Neural progenitor cell (in vitro differentiated cells): Measurements from ENCODE around the gene ABTB2. TPM values are rescaled to one million over a fixed set of nuclear protein-coding genes. Genes with fewer than 3 reads are reported as not detected.

ENCODE experiments used
- DNase-seq: peaks from one replicate; pipeline ENCODE4 v3.0.0-alpha.2; 2016; ENCODE audit warnings: low spot score
- H2AFZ ChIP-seq: fragments of 200-600 bp; sonication (generic); replicated peaks from 2 replicates; pipeline ENCODE4 v1.6.1; 2016; ENCODE audit warnings: antibody characterized with exemption
- H3F3A ChIP-seq: fragments of 200-600 bp; sonication (generic); 2 replicates; pipeline ENCODE4 v1.6.1; 2016; ENCODE audit warnings: antibody characterized with exemption, low read depth
- H3K27ac ChIP-seq: fragments of 200-600 bp; sonication (generic); 2 replicates; pipeline ENCODE4 v1.5.1; 2016; ENCODE audit warnings: mild to moderate bottlenecking
- H3K27me3 ChIP-seq: fragments of 200-600 bp; sonication (generic); 2 replicates; pipeline ENCODE4 v1.6.1; 2016; ENCODE audit warnings: mild to moderate bottlenecking, moderate library complexity
- H3K36me3 ChIP-seq: fragments of 200-600 bp; sonication (generic); 2 replicates; pipeline ENCODE4 v1.5.1; 2016
- H3K4me1 ChIP-seq: fragments of 200-600 bp; sonication (generic); 2 replicates; pipeline ENCODE4 v1.6.1; 2016; ENCODE audit warnings: mixed run types
- H3K4me2 ChIP-seq: fragments of 200-600 bp; sonication (generic); 2 replicates; pipeline ENCODE4 v1.6.1; 2016
- H3K4me3 ChIP-seq: fragments of 200-600 bp; sonication (generic); 2 replicates; pipeline ENCODE4 v1.5.1; 2016
- H3K79me2 ChIP-seq: fragments of 200-600 bp; sonication (generic); 2 replicates; pipeline ENCODE4 v1.6.1; 2016; ENCODE audit warnings: low read depth
- H3K9ac ChIP-seq: fragments of 200-600 bp; sonication (generic); 2 replicates; pipeline ENCODE4 v1.6.1; 2016
- H3K9me3 ChIP-seq: fragments of 200-600 bp; sonication (generic); 2 replicates; pipeline ENCODE4 v1.5.1; 2016; ENCODE audit warnings: low read depth
- H4K20me1 ChIP-seq: fragments of 200-600 bp; sonication (generic); 2 replicates; pipeline ENCODE4 v1.6.1; 2016; ENCODE audit warnings: low read depth
- H3K27ac Mint-ChIP-seq: 3 replicates; pipeline ENCODE4 v1.8.0; 2021; ENCODE audit warnings: mixed read lengths
- H3K27me3 Mint-ChIP-seq: 2 replicates; pipeline ENCODE4 v1.8.0; 2022; ENCODE audit warnings: low read depth, mild to moderate bottlenecking, inconsistent platforms, moderate library complexity, mixed read lengths; ENCODE audit not compliant: insufficient read depth
- H3K36me3 Mint-ChIP-seq: 3 replicates; pipeline ENCODE4 v1.8.0; 2021; ENCODE audit warnings: mixed read lengths
- H3K4me1 Mint-ChIP-seq: 3 replicates; pipeline ENCODE4 v1.8.0; 2021; ENCODE audit warnings: mixed read lengths
- H3K4me3 Mint-ChIP-seq: 3 replicates; pipeline ENCODE4 v1.8.0; 2021; ENCODE audit warnings: mild to moderate bottlenecking, moderate library complexity, mixed read lengths
- H3K9me3 Mint-ChIP-seq: 3 replicates; pipeline ENCODE4 v1.8.0; 2020; ENCODE audit warnings: mixed read lengths
- CTCF ChIP-seq: fragments of 200-600 bp; sonication (generic); IDR thresholded peaks from 2 replicates; pipeline ENCODE4 v1.5.1; 2017; ENCODE audit warnings: antibody characterized with exemption, mild to moderate bottlenecking
- EZH2 ChIP-seq: fragments of 200-600 bp; sonication (generic); IDR thresholded peaks from 2 replicates; pipeline ENCODE4 v1.6.1; 2017; ENCODE audit warnings: antibody characterized with exemption, mild to moderate bottlenecking, moderate library complexity
- EZH2phosphoT487 ChIP-seq: fragments of 200-600 bp; sonication (generic); IDR thresholded peaks from 2 replicates; pipeline ENCODE4 v1.6.1; 2017; ENCODE audit warnings: antibody characterized with exemption
- total RNA-seq: library from RNA; depleted of rRNA; stranded (reverse); fragments of >200 nt; gene quantifications from 2 replicates; pipeline ENCODE4 v1.2.3, GENCODE V29; 2015; ENCODE audit warnings: low replicate concordance

The ABTB2 gene
- total RNA-seq, 1 donor from 2014 or later, result 0.37 TPM

DNA sequence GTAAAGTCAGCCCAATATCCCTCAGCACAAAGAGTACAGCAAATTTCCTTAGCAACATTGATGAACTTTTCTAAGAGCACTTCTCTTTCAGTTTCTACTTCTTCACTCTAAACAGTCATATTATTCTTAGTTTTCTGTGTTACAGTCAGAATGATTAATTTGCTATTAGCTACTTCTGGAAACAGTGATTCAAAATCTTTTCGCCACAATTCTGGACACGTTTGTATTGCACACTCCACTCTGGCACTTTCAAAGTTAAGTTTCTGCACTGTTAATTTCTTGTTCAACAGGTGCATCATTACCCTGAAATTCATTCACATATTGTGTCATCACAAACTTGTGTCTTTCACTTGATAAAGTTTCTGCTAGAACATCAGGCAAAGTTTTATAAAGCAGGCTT is 22.5 kb downstream of the ABTB2 start:
- Histone ChIP-seq H3K4me3 (no peak overlapping the region), H3K4me1 (no peaks in the 10 kb centered on the region), H3F3A (no peaks in the 10 kb centered on the region), H3K9ac (no peak overlapping the region), H3K36me3 (no peaks in the 10 kb centered on the region), H3K9me3 (no peaks in the 10 kb centered on the region), H3K27me3 (no peaks in the 10 kb centered on the region), H3K79me2 (no peaks in the 10 kb centered on the region), H2AFZ (no peak overlapping the region), H3K27ac (no peak overlapping the region), H4K20me1 (no peaks in the 10 kb centered on the region), H3K4me2 (no peak overlapping the region)
- TF ChIP-seq EZH2phosphoT487, result no peak
- no peak for TF ChIP-seq CTCF
- no peak for TF ChIP-seq EZH2
- Mint-ChIP-seq H3K36me3 (no peaks in the 10 kb centered on the region), H3K27me3 (peaks cover 1% of the 10 kb centered on the region), H3K9me3 (no peaks in the 10 kb centered on the region), H3K27ac (no peak overlapping the region), H3K4me1 (peaks cover 13% of the 10 kb centered on the region), H3K4me3 (no peak overlapping the region)
- no peak for DNase-seq

DNA sequence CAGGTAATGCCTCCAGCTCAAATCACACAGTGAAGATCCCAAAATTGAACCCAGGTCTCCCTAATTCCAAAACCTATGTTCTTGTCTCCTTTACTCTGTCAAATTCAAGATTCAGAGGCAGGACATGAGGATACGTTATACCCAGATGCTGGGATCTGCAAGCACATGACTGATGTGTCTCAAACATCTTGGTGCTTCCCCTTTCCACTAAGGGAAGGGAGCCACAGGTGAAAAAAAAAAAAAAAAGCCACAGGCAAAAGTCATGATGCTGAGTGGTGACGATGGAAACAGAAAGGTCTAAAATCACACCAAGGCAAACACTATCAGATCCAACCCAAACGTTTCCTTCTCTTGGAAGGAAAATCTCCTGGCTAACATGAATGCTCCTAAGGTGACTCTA is 24.0 kb downstream of the ABTB2 start:
- Mint-ChIP-seq H3K27ac (no peak overlapping the region), H3K27me3 (no peaks in the 10 kb centered on the region), H3K36me3 (no peaks in the 10 kb centered on the region), H3K4me1 (peaks cover 11% of the 10 kb centered on the region), H3K4me3 (no peak overlapping the region), H3K9me3 (no peaks in the 10 kb centered on the region)
- H2AFZ ChIP-seq, result no peak overlapping the region
- no peaks in the 10 kb centered on the region for H3K36me3 ChIP-seq
- no peaks in the 10 kb centered on the region for H3K27me3 ChIP-seq
- no peaks in the 10 kb centered on the region for H3K4me1 ChIP-seq
- DNase-seq, result no peak
- TF ChIP-seq CTCF (no peak), EZH2phosphoT487 (no peak)
- no peaks in the 10 kb centered on the region for H4K20me1 ChIP-seq
- no peak overlapping the region for H3K9ac ChIP-seq
- no peak overlapping the region for H3K27ac ChIP-seq
- H3K4me2 ChIP-seq, result no peak overlapping the region
- H3K4me3 ChIP-seq, result no peak overlapping the region
- no peaks in the 10 kb centered on the region for H3K9me3 ChIP-seq
- H3F3A ChIP-seq, result no peaks in the 10 kb centered on the region
- H3K79me2 ChIP-seq, result no peaks in the 10 kb centered on the region

GRCh38 chr11:34332524-34332923 is 25.3 kb downstream of the ABTB2 start:
- H3K36me3 Mint-ChIP-seq, result no peaks in the 10 kb centered on the region
- no peak for DNase-seq
- H3K9ac ChIP-seq, result no peak overlapping the region
- no peaks in the 10 kb centered on the region for H3K9me3 ChIP-seq
- no peak overlapping the region for H3K4me2 ChIP-seq
- no peak overlapping the region for H2AFZ ChIP-seq
- peaks cover 24% of the 10 kb centered on the region for H3K4me1 Mint-ChIP-seq
- no peaks in the 10 kb centered on the region for H4K20me1 ChIP-seq
- no peak for TF ChIP-seq CTCF
- TF ChIP-seq EZH2, result no peak
- TF ChIP-seq EZH2phosphoT487, result no peak
- no peaks in the 10 kb centered on the region for H3K9me3 Mint-ChIP-seq
- H3K27me3 Mint-ChIP-seq, result no peaks in the 10 kb centered on the region
- no peaks in the 10 kb centered on the region for H3F3A ChIP-seq
- no peaks in the 10 kb centered on the region for H3K4me1 ChIP-seq
- H3K27me3 ChIP-seq, result no peaks in the 10 kb centered on the region
- H3K79me2 ChIP-seq, result no peaks in the 10 kb centered on the region
- no peaks in the 10 kb centered on the region for H3K36me3 ChIP-seq
- no peak overlapping the region for H3K27ac ChIP-seq
- H3K27ac Mint-ChIP-seq, result no peak overlapping the region
- H3K4me3 Mint-ChIP-seq, result no peak overlapping the region
- no peak overlapping the region for H3K4me3 ChIP-seq

- Histone ChIP-seq H4K20me1 (no peaks in the 10 kb centered on the region), H3K9me3 (no peaks in the 10 kb centered on the region), H3K79me2 (no peaks in the 10 kb centered on the region), H3K4me2 (no peak overlapping the region), H3F3A (no peaks in the 10 kb centered on the region), H3K4me1 (no peaks in the 10 kb centered on the region), H3K27me3 (no peaks in the 10 kb centered on the region), H2AFZ (no peak overlapping the region), H3K4me3 (no peak overlapping the region), H3K9ac (no peak overlapping the region), H3K36me3 (no peaks in the 10 kb centered on the region), H3K27ac (no peak overlapping the region)
- Mint-ChIP-seq H3K9me3 (no peaks in the 10 kb centered on the region), H3K27ac (no peak overlapping the region), H3K36me3 (no peaks in the 10 kb centered on the region), H3K4me3 (no peak overlapping the region), H3K4me1 (peaks cover 24% of the 10 kb centered on the region), H3K27me3 (no peaks in the 10 kb centered on the region)
- TF ChIP-seq EZH2phosphoT487 (no peak), CTCF (no peak), EZH2 (no peak)
- DNase-seq, result no peak
These were observed 26.1 kb downstream of the ABTB2 start for GRCh38 chr11:34331736-34332135.
